Cardiac septum (tissue), 1 donor: Measurements from ENCODE around the gene STAM. TPM values are rescaled to one million over a fixed set of nuclear protein-coding genes. Genes with fewer than 3 reads are reported as not detected.

Source experiments
- DNase-seq: peaks from one replicate; pipeline ENCODE4 v3.0.0-alpha.2; 2020; ENCODE audit warnings: low spot score
- intact Hi-C: fragments of 100-400 bp; cut with DNase I; formaldehyde crosslinking; loops from one replicate; pipeline ENCODE4 v1.14.0; 2022
- total RNA-seq: library from RNA; stranded (reverse); fragmentation: NEBNext Ultra II Directional; extraction: Animal tissue kit (Norgen Biotek cat#: 25700); gene quantifications from one replicate; pipeline ENCODE4 v1.2.1, GENCODE V29; 2021
- donor health status: DM: no; HTN: no; CAD: no.

STAM gene
- total RNA-seq, 1 donor from 2014 or later, result 40.8 TPM

DNA sequence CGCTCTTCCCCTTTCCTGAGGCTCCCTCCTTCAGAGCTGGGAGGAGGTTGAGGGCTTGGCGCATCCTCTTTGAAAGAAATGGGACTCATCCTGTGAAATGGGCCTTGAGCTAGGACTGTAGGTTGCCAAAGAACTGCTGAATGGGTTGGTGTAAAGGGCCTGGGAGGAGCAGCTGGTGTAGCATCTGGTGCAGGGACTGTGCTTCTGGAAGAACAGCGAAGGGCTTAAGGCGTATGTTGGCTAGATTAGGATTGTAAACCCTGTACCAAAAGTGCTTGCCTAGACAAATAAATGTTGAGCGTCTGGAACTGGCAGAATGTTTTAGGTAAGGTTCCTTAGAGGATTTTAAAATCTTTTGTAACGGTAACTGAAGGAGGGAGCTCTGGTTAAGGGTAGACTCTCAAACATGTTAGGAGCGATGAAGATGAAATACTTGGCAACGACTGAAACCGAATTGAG lies 563 bp downstream of the STAM start:
- intact Hi-C loops, result loop anchor here (10.0 kb wide), 1 partner anchor 90 kb away; no protein-coding TSS in a partner anchor
- no peak for DNase-seq

DNA sequence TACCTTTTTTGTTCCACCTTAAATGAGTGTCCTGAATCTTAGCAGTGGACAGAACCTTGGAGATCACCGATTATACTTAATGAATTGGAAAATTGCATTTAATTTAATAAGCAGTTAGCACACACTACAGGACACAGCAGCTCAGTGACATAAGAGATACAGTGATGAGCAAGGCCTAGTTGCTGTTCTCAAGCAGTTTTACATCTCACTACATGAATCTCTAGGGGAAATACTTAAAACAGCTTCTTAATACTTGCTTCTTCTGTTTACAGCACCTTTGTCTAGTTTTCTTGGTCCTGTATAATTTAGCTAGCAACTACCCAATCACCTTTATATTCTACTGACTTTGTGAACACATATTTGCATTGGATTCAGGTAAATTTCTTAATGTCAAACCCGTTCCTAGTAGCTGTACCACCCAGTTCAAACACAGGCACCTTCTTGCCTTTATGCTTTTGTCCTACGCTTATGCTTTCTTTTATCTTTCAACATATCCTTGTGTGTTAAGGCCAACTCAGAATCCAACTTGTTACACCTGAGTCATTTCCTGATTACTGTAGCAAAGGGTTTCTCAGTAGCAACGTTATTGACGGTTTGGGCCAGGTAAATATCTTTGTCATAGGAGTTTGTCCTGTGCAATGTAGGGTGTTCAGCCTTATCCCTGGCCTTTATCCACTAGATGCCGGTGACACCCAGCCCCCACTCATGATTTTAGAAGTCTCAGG lies 1.8 kb downstream of the STAM start:
- intact Hi-C loops, result loop anchor here (10.0 kb wide), 1 partner anchor 89 kb away; no protein-coding TSS in a partner anchor
- DNase-seq, result no peak

GRCh38 chr10:17647326-17647725 lies 3.4 kb downstream of the STAM start:
- intact Hi-C loops, result loop anchor here (10.0 kb wide), 1 partner anchor 87 kb away; no protein-coding TSS in a partner anchor
- no peak for DNase-seq

DNA sequence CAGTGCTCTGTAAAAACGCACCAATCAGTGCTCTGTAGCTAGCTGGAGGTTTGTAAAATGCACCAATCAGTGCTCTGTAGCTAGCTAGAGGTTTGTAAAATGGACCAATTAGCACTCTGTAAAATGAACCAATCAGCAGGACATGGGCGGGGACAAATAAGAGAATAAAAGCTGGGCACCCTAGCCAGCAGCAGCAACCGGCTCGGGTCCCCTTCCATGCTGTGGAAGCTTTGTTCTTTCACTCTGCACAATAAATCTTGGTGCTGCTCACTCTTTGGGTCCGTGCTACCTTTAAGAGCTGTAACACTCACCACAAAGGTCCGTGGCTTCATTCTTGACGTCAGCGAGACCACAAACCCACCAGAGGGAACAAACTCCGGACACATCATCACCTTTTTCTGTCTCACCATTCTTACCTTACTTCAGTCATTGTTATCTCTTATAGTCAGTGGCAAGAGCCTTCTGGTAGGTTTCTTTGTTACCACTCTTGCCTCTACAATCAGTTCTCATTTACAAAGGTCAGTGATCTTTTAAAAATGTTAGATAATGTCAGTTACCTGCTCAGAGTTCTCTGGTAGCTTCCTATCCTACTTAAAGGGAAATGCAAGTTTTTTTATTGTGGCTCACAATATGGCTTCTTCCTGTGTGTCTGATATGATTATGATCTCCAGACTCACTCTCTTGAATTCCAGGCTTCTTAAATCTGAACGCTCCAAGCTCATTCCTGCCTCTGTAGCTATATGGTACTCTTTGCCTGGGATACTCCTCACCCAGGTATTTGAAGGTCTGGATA lies 4.5 kb downstream of the STAM start:
- intact Hi-C loops, result loop anchor here (10.0 kb wide), 1 partner anchor 86 kb away; no protein-coding TSS in a partner anchor
- DNase-seq, result no peak

- intact Hi-C loops, result loop anchor here (10.0 kb wide), 1 partner anchor 86 kb away; no protein-coding TSS in a partner anchor
- no peak for DNase-seq
These were observed 5.1 kb downstream of the STAM start for GRCh38 chr10:17649052-17649451.

DNA sequence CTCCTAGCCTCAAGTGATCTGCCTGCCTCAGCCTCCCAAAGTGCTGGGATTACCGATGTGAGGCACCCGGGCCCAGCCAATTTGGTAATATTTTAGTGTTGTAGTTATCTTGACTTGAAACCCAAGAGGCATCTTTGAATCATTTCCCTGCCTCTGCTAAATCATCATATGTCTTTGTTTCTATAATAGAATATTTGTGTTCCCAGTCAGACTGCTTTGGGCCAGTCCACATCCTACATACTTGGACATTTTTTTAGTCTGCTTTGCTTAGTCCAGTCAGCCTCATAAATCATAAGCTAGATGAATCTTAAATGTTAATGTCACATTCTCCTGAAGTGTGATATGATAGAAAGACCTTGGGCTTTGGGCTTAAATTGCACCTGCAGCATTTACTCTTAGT lies 5.9 kb downstream of the STAM start:
- intact Hi-C loops, result loop anchor here (10.0 kb wide), 1 partner anchor 85 kb away; no protein-coding TSS in a partner anchor

DNA sequence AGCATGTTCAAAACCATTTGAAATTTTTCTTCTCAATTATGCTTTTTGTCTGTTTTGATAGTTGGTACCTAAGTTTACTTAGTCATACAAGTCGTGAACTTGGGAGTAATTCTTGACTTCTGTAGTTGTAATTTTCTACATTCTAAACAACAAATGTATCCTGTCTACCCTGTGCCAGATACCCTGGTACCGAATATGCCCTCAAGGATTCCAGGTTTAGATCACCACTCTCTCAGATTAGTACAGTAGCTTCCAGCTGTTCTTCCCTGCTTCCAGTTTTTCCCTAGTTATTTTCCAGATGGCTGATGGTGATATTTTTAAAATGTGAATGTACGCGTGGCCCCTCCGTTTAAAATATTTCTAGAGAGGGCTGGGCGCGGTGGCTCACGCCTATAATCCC lies 6.5 kb downstream of the STAM start:
- no peak for DNase-seq
- intact Hi-C loops, result no loop called here

More for the DNA sequence above, 5.9 kb downstream of the STAM start:
- DNase-seq, result no peak

DNA sequence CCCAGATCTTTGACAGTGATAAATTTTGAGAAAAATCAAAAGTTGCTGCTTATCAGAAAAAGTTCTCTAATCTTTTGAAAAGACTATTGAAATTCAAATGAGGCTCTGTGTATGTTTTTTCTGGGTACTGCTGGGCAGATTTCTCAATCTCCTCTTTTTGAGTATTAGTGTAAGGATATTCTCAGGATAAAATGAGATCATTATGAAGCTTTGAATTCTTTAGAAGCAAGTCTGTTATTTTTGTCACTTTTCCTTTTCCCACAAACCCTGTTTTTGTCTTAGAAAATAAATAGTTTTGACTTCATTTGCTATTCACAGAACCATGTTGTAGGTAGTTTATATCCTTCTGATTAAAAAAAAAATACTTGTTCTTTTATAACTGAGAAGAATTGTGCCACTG lies 7.9 kb downstream of the STAM start:
- intact Hi-C loops, result no loop called here
- DNase-seq, result no peak

- DNase-seq, result no peak
- intact Hi-C loops, result no loop called here
These were observed 8.6 kb downstream of the STAM start for GRCh38 chr10:17652585-17652984.

DNA sequence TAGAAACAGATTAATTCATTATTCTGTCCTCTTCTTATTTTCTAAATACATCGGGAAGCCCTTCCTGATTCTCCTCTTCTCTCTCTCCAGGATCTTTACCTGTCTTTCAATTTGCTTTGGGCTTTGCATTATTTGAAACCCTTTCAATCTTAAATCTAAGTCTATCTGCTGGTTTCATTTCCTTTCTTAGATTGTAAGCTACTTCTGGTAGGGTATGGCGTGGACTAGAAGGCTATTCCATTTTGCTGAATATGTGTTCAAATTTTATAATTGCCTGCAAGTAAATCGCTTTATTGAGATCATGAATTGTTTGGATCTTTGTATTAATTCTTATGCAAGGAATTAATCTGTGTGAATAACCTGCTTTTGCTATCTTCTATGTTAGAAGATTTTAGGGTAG lies 11.1 kb downstream of the STAM start:
- DNase-seq, result no peak
- intact Hi-C loops, result no loop called here

DNA sequence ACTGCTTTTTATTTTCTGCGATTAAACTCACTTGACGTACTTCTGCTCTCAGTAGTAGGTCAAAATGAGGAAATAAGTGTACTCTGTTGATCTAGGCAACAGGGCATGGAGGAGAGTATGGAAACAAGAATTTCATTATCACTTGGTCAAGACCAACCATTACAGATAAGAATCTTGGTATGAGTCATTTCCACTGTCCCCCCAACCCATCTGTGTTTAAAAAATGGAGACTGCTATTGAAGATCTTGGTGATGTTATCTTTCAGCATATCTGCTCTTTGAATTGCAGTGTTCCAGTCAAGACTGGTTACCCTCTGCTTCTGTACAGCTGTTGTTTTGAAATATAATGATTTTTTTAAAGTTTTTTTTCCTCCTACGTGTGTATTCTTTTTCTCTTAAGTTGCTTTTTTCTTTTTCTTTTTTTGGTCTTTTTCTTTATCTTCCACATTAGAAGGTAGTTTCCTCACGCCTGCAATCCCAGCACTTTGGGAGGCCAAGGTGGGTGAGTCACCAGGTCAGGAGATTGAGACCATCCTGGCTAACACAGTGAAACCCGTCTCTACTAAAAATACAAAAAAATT lies 11.7 kb downstream of the STAM start:
- DNase-seq, result no peak
- intact Hi-C loops, result no loop called here

DNA sequence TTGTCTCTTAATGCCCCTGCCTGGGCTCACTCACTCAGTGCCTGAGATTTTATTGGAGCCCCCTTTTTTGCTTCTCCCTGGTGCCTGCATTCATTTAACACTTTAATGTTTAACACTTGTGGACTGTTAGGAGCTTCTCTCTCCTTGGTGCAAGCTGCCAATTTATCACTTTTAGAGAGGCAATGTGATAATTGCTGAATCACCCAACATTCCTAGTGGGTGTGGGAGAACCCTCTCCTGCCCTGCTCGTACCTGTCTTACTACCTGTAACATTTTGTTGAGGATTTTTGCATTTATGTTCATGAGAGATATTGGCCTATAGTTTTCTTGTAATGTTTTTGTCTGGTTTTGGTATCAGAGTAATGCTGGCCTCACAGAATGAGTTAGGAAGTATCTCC lies 13.2 kb downstream of the STAM start:
- DNase-seq, result no peak
- intact Hi-C loops, result no loop called here

DNA sequence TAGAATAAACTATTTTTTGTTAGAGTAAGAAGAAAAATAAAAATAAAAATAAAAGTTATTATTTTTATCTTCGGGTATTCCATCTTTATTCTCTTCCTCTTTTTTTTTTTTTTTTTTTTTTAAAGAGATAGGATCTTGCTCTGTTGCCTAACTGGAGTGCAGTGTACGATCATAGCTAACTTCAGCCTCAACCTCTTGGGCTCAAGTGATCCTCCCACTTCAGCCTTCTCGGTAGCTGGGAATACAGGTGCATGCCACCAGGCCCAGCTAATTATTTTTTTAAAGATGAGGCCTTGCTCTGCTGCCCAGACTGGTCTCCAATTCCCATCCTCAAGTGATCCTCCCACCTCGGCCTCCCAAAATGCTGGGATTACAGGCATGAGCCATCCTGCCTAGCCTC lies 15.4 kb downstream of the STAM start:
- intact Hi-C loops, result no loop called here
- DNase-seq, result no peak

DNA sequence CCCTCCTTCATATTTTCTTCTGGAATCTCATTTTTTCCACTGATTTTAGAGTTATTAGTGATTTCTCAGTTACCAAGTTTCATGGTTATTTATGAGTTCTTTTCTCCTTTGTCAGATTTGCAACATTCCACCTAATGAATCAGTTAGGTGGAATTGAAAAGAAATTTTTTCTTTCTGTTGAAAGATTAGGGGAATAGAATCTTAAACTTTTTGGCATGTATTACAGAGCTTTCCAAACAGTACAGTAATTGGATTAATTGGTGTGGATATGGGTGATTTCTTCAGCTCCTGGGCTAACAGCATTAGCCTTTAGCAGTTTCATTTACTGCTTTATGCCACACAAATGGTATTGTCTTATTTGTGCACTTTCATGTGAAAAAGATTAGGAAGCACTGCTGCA lies 17.0 kb downstream of the STAM start:
- intact Hi-C loops, result no loop called here
- no peak for DNase-seq

DNA sequence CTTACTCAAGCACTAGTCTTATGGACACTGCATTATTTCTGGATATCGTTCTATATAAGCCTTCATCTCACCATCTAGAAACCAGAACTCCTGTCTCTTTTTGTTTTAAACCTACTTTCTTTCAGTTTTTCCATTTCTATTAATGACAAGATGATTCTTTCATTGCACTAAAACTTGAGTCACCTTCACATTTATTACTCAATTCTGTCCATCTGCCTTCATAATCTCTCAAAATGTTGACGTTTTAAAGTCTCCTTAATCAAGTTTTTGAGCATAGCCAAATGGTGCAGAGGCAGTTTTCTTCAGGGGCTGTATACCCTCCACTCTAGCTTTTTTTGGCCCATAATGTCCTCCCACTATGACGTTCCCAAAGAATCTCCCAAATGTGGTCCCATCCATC lies 17.6 kb downstream of the STAM start:
- intact Hi-C loops, result no loop called here
- DNase-seq, result no peak

- DNase-seq, result no peak
- intact Hi-C loops, result no loop called here
These were observed 18.5 kb downstream of the STAM start for GRCh38 chr10:17662193-17663138.

DNA sequence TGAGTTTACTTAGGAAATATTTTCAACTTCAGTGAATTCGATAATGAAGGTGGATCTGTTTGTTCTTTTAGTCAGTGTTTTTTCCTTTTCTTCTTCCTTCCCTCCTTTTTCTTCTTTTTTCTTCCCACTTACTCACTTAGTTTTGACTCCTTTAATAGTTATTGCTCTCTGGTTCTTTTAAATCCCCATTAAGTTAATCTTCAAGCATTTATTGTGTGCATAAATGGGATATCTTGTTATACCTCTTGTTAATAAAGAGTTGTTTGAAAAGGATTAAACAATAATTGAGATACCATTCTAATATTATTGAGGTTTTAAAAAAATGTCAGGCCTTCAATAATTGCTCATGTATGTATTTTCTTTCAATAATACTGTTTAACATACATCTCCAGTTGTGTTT lies 19.5 kb downstream of the STAM start:
- DNase-seq, result no peak
- intact Hi-C loops, result no loop called here

GRCh38 chr10:17665747-17666146 lies 21.8 kb downstream of the STAM start:
- intact Hi-C loops, result no loop called here
- DNase-seq, result no peak

DNA sequence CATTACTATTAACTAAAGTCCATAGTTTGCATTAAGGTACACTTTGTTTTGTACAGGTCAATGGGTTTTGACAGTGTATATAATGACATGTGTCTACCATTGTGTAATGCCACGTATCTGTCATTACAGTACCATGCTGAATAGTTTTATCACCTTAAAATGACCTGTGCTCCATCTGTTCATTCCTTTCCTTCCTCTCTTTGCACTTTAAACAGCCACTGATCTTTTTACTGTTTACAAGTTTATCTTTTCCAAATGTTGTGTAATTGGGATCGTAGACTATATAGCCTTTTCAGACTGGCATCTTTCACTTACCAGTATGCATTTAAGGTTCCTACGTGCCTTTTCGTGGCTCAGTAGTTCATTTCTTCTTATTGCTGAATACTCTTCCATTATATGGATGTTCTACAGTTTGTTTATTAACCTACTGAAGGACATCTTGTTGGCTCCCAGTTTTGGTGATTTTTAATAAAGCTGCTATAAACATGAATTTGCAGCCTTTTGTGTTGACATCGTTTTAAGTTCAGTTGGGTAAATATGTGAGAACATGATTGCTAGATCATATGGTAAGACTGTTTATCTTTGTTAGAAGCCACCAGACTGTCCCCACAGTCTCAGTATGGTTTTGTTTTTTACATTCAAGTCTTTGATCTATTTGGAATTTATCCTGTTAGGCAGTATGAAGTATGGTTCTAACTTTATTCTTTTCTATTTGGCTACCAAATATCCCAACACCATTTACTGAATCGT lies 24.7 kb downstream of the STAM start:
- no peak for DNase-seq
- intact Hi-C loops, result no loop called here
